22Rv1 (cell line): Measurements from ENCODE around the gene GEMIN7.

Experiments used
- CTCF ChIP-seq: fragments of 450-650 bp; IDR thresholded peaks from 2 replicates; pipeline ENCODE4 v1.5.1; 2017; ENCODE audit warnings: mild to moderate bottlenecking
- ZFX ChIP-seq: fragments of 450-650 bp; IDR thresholded peaks from 2 replicates; pipeline ENCODE4 v1.6.1; 2017; ENCODE audit warnings: antibody characterized with exemption, borderline replicate concordance

GRCh38 chr19:45074744-45075300 is 4.2 kb upstream of the GEMIN7 start:
- no peak for TF ChIP-seq CTCF
- TF ChIP-seq ZFX: no peak
